GM21576 (cell line): ENCODE results near the gene COL9A3.
A peak's percentile ranks its signal among the peaks of the same experiment; 100 is the strongest.

Experiments used
- ATAC-seq: cut with Tn5 transposase; IDR thresholded peaks from one replicate; pipeline ENCODE4 v1.9.1; 2021; ENCODE audit warnings: mild to moderate bottlenecking, moderate library complexity; ENCODE audit not compliant: unreplicated experiment

COL9A3 gene

DNA sequence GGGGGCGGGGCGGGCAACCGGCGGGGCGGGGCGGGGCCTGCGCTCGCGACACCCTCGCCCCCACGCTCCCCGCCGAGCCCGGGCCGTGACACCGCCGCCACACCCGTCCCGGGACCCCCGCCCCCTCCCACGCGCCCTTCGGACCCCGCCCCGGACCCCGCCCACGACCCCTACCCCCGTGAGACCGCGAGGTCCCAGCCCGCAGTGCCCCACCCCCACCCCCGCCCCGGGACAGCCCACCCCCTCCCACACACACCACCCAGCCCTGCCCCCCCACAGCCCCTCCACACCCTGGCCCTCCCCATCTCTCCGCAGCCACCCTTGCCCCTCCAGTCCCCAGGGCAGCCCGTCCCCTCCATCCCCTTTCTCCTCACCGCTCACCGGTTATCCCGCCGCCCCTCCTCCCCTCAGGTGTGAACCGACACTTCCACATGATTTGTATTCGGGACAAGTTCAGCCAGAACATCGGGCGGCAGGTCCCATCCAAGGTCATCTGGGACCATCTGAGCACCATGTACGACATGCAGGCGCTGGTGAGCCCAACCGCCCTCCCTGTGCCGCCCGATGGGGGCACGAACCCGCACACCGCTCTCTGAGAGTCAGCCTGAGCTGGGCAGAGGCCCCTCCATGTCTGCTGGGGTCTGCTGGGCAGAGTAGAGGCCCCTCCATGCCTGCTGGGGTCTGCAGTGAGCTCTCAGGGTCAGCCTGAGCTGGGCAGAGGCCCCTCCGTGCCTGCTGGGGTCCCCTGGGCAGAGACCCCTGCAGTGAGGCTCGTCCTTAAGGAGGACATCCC, 20.0 kb upstream of the COL9A3 start:
- no peak for ATAC-seq

DNA sequence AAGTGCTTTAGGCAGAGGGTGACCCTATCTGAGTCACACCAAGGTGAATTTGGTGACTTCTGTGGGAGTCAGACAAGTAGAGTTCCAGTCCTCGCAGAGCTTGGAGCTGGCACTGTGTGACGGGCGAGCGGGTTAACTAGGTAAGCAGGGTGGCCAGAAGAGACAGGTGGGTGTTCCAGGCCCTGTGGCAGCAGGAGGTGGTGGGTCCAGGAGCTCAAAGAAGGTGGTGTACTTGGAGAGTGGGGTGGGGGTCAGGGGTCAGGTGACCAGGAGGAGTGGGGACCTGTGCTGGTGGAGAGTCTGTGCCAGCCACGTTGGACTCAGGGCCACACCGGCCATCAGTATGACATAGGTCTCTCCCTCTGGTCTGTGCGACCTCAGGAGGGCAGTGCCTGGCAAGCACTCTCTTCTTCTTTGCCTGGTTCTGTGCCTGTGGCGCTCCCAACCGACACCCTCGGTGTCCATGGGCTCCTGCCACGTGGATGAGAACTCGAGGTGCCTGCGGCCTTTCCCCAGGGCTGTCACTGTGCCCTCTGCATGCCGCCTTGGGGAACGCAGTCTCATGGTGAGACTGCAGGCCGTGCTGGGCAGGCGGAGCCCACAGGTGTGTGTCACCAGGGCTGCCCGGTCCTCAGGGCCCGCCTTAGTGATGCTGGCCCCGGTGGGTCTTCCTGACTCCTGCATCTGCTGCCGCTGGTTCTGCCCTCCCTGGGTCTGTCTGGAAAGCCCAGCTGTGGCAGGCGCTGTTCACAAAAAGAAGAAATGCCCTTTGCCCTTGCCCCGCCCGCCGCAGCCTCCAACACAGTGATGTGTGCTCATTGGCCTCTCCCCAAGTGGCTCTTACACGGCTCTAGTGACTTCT, 18.9 kb upstream of the COL9A3 start:
- ATAC-seq = no peak

DNA sequence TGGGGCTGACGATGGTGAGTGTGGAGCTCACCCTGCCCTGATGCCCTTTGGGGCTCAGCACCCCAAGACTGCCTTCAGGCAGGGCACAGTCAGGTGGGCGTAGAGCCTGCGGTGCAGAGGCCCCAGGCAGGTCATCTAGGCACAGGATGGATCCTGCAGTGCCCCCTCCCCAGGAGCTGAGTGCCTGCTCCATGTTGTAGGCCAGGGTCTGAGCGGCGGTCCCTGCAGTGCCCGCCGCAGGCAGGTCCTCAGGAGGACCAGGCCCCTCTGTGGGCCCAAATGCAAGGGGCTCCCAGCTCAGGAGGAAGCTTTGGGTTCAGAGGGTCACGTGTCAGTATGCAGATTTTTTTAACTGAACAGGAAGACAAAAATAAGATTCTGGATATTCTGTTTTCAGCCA, 17.8 kb upstream of the COL9A3 start:
- no peak for ATAC-seq

DNA sequence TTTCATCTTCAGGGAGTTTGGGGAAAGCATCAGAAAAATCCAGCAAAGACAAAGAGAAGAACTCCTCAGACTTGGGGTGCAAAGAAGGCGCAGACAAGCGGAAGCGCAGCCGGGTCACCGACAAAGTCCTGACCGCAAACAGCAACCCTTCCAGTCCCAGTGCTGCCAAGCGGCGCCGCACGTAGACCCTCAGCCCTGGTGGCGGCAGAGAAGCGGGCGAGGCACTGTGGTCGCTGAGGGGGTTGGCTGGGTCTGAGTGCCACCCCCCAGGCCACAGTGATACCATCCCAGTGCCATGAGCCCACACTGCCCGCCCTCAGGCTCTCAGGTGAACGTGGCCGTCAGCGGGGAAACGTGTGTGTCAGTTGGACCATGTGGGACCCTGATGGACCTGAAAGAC, 17.4 kb upstream of the COL9A3 start:
- ATAC-seq = no peak

GRCh38 chr20:62799873-62800272, 17.0 kb upstream of the COL9A3 start:
- ATAC-seq = no peak

DNA sequence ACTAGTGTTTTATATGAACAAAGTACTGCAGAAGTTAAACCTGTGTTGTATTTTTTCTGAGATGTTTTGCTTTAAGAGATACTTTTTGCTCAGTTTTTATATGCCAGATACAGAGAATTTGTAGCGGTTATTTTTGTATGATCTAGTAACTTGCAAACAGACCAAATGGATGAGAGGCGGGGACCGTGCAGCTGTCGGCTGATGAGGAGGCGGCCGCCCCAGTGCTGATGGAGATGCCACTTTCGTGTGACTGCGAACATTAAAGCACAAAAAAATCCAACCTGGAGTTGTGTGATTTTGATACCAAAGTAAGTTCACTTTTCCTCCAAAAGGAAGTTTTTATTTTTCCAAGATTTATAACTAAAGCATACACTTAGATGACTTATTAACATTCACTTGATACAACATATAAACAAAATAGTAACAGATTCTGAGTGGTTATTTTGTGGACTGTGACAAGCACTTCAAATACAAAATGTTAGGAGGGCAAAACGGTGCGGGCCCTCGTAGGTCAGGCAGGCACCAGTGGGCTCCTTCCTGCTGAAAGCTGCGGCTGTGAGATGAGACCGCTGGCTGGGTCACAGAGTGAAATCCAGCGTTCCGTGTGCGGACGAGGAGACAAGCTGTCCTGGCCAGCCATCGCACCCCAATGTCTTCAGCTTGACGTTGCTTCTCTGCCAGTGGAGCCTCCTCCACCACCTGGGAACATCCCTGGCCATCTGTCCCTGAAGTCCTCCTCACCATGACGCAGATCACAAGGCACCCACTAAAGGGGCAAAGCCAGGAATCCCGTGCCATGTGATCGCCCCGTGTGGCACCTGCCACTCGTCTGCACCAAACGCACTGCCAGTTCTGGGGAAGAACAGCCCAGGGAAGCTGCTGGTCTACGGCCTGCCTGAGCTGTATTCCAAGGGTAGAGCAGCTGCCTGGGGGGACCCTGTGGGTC, 16.3 kb upstream of the COL9A3 start:
- no peak for ATAC-seq

DNA sequence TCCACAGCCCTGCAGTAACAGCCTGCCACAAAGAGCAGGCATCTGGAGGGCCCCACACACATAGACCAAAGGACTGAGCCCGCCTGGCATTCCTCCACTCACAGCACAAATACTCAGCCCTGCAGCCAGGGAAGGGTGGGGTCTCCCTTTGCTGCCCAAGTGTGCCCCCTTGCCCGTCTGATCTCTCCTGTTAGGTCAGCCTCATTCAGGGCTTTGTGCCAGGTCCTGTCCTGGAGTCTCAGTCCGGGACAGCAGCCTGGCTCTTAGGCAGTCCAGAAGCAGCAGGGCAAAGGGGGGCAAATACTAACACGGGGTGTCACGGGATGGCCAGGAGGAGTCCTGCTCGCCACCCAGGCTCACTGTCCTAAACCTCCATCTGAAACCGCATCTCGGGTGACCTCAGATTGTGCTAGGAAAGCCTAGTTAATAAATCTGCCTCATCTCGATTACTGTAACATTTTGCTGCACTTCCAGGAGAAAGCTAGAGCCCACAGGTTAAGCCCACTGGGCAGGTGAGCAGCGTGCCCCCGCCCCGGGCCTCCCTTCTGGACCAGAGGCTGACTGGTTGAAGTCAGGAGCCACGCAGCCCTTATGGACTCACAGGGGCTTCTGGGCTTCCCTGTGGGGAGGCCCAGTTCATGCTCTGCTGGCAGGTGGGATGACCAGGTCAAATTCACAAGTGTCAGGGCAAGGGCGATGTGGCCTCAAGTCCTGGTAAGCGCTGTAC, 15.4 kb upstream of the COL9A3 start:
- ATAC-seq = no peak

- ATAC-seq = no peak
Observed at GRCh38 chr20:62802026-62802712, 14.7 kb upstream of the COL9A3 start.

DNA sequence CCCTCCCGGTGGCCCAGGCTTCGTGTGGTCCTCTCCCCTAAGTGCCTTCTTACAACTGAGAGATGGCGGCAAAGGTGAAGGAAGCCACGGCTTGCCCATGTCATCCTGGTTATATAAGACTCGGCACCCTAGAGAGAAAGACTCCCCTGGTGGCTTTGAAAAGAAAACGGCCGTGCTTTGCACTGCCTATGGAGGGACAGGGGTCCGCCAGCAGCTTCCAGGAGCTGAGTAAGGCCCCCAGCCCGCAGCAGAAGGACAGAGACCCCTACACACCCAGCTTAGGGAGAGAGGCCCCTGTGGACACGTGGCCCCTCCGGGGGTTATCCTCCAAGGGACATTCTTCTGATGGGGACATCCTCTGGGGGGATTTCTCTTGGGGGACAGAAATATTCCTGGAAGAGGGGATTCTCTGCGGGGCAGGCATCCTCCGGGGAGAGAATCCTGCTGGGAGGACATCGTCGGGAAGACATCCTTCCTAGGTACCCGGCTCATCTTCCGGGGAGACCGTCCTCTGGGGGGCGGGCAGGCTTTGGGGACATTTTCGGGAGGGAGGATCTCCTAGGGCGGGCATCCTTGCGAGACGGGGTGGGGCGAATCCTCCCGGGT, 12.7 kb upstream of the COL9A3 start:
- no peak for ATAC-seq

- peak; percentile 41 for ATAC-seq
Observed at GRCh38 chr20:62804627-62805154, 12.2 kb upstream of the COL9A3 start, which contains the start of gene OGFR. OGFR (plus strand) TSS chr20:62804835; CDS start chr20:62804860, 25 bp downstream.

GRCh38 chr20:62805155-62805710, 11.6 kb upstream of the COL9A3 start:
- ATAC-seq = no peak

GRCh38 chr20:62805711-62806382, 11.0 kb upstream of the COL9A3 start:
- ATAC-seq = no peak

- ATAC-seq = no peak
Observed at GRCh38 chr20:62806383-62807050, 10.3 kb upstream of the COL9A3 start.

DNA sequence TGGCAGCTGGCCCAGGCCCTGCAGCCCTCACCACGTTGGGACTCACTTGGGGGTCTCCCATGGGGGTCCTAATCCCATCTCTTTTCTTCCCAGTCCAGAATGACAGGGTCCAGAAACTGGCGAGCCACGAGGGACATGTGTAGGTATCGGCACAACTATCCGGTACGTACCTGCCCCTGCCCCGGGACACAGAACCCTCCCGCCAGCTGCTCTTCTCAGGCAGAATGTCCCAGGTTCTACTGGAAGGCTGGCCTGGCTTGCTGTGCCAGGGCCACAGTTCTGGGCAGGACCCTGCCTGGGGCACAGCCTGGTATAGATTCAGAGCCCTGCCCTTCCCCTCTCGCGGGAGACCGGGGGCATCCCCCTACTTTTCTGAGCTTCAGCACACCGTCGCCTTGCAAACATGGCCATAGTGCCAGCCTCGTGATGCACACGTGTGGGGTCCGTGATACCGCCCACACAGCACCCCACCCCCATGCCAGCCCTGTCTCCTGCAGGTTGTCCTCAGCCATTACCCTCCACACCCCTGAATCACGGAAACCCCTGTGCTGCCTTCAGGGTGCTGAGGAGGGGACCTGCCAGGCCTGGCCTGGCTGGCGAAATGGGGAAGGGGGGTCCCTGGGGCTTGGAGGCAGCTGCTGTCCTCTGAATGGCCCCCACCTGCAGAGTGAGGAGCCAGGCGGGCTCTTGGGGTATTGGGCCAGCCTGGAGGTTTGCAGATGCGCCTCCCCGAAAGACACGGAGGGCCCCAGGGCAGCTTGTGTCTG, 9.2 kb upstream of the COL9A3 start:
- ATAC-seq = no peak

DNA sequence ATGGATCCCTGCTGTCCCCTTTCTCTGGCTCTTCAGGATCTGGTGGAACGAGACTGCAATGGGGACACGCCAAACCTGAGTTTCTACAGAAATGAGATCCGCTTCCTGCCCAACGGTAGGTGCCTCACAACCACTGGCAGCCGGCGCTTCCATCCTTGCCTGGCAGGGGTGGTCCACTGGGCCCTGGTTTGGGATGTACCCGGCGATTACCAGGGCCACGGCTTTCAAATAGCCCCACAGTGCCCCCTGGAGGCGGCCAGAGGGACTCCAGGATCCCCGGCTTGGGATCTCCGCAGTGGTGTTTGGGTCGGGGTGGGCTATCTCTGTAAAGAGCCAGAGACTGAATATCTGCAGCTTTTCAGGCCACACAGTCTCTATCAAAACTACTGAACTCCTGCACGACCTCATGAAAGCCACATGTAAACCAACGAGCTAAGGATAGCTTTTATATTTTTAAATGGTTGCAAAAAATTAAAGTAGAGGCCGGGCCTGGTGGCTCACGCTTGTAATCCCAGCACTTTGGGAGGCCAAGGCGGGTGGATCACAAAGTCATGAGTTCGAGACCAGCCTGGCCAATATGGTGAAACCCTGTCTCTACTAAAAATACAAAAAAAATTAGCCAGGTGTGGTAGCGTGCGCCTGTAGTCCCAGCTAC, 8.5 kb upstream of the COL9A3 start:
- no peak for ATAC-seq
